SK-N-DZ (cell line): ENCODE data around the gene POLR2M.

Experiments
- DNase-seq: peaks from one replicate; pipeline ENCODE4 v3.0.0-alpha.2; 2015; ENCODE audit warnings: low spot score

Gene POLR2M

DNA sequence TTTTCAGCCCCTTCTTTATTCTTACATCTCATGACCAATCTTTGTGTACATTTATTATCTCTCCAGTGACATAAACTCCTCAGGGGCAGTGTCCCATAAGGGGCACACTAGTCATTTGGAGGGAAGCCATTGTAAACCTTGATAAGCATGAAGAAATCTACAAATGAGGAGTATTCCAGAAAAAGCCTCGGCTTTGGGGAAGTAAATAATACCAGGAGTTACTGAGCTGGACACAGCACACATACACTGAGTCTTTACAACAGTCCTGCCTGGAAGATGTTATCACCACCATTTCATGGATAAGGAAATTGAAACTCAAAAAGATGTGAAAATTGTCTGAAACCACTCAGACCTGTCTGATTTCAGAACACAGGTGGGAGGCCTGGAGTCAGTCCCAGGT, 15.4 kb upstream of the POLR2M start:
- no peak for DNase-seq

DNA sequence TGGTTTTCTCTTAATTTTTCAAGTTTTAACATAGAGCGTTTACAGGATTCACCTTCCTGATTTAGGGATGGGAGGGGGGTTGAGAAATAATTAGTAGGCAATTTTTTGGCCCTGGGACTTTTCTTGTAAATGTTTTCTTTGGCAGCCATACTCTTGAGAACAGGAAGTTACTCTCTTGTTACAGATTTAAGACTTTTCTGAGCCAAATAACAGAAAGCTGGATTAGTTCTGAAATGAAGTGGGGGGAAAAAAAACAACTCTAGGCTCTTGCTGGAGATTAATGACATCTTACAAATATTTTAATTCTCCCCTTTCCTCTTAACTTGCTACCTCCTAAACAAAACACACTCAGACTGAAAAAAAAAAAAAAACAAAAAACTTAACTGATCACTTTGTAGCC, 13.8 kb upstream of the POLR2M start:
- DNase-seq, result no peak

DNA sequence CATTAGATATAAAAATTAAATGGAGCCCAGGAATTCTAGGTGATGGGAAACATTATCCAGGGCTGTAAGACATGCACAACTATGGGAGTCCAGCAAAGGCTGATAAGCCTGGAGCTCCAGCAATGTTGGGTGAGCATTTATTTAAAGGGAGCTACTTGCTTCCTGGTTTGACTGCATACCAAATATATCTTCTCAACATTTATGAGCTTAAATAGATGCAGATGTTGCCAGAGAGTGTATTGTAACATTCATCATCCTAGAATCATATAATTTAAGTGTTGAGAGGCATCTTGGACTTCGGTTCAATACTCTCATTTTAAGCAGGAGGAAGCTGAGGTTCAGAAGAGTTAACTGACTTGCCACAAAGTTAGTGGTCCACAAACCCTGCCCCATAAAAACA, 12.2 kb upstream of the POLR2M start:
- no peak for DNase-seq

DNA sequence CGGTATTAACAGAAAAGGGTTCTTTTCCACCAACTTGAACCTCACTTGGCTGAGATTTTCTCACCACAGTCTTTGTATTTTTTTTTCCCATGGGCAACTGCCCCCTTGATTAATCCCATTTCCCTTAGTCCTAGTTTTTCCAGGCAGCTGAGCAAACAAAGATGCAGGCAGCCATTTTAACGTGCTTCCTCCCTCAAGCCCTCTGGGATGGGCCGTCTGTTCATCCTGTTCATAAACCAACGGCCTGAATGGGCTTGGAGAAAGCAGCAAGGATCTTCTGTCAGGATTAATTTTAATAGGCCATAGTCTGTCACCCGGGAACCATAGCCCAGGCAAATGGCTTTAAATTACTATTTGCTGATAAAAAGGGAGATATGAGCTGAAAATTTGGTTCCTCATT, 10.4 kb upstream of the POLR2M start:
- DNase-seq, result peak; percentile 34

DNA sequence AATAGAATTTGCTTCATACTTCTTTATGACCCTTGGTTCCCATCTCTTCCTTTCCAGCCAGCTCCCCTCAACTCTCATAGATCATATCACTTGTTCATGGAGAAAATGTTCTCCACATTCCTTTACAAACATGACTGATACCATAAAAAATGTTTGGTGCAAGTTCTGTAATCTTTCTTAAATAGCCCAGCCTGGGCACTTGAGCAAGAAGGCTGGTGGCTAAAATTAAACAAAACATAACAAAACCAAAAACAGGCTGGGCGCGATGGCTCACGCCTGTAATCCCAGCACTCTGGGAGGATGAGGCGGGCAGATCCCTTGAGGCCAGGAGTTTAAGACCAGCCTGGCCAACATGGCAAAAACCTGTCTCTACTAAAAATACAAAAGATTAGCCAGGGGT, 8.9 kb upstream of the POLR2M start:
- no peak for DNase-seq

DNA sequence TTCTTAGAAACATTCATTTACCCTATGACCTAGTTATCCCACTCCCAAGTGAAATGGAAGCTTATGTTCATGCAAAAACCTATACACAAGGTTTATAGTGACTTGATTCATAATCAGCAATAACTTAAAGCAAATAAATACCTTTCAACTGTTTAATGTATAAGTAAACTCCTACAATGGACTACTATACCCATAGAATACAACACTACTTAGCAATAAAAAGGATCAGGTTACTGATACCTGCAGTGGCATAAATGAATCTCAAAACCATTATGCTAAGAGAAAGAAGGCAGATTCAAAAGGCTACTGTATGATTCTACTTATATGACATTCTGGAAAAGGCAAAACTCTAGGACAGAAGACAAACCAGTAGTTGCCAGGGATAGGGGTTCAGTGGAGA, 8.3 kb upstream of the POLR2M start:
- DNase-seq, result no peak

DNA sequence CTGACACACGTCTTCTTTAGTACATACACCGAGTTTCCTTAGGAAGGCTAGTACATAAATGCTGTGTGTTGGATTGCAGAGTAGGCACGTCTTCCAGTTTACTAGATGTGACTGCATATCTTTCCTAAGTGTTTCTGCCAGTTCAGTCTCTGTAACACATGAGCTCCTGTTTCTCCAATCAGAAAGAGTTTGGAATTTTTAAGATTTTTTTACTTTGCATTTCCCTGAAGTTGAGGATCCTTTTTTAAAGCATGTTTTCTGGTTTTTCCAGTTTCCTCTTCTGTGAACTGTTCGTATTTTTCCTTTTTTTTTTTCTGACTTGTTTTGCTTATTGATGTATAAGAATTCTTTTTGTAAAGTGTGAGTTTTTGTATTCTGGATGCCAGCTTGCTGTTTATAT, 7.5 kb upstream of the POLR2M start:
- DNase-seq, result no peak

DNA sequence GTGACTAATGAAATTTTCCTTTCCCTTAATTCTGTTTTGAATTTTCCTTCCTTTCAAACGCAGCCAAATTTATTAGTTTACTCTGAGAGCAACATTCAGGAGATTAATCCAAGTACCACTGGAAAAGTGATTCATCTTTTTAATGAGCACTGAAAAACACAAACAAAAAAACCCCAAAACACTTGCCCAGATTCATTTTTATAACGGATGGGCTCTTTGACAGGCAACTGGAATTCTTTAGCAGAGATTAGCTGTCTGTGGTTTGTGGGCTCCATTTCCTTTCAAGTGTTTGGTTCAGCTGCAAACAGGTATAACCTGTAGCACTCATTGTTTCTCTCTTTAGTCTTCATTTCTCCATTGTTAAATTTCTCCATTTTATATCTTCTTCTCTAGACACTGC, 3.1 kb upstream of the POLR2M start:
- DNase-seq, result no peak

DNA sequence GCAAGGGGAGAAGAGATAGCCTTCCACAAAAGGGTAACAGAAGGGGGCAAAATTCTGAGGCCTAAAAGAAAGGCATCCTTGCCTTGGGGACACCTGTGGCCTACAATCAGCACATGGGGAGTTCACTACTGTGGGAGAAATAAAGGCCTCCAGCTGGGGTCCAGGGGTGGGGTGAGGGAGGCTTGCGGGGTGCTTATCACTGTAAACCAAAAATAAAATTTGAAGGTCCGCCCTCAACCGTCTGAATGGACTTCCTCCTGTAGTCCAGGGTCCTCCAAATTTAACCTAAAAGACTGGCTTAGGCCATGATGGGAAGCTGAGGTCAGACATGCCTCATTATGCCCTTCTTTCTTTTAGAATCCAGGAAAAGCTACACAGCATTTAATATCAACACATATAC, 2.1 kb upstream of the POLR2M start:
- DNase-seq, result no peak

DNA sequence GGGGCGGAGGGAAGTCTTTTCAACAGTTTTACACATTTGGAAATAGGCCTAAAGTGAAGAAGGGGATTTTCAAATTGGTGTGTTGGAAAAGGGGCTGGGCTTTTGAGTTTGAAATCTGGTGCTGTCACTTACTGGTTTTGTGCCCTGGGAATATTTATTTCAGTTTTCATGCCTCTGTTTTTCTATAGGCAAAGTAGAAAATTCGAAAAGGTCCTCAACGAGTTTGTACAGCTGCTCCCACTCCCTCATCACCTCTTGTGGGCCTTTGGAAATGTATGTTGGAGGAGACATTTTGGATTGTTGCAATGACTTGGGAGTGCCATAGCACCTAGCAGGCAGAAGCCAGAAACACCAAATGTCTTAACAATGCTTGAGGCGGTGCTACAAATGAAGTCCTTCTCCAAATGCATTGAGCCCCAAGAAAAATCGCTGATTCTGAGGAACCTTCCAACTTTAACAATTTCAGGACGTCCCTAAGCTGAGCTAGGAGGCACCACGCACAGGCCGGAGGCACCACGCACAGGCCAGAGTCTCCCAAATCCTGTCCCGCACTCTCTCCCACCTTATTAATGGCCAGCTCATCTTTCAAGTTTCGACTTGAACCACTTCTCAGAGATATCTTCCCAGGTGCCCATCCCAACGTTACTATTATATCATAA, 639 bp upstream of the POLR2M start:
- DNase-seq, result no peak

DNA sequence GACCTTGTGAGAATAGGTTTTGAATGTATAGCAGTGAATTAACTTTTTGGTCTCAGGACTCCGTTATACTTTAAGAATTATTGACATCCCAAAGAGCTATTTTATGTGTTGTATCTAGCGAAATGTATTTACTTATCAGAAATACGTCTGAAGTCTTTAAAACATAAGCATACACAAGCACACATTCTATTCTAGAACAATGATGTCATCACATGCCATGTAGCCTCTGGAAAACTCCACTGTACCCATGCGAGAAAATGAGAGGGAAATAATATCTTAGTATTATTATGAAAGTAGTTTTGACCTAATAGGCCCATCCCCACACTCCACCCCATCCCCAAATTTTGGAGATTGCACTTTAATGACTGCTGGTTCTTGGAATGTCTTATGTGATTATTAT, 1.5 kb downstream of the POLR2M start:
- DNase-seq, result no peak

DNA sequence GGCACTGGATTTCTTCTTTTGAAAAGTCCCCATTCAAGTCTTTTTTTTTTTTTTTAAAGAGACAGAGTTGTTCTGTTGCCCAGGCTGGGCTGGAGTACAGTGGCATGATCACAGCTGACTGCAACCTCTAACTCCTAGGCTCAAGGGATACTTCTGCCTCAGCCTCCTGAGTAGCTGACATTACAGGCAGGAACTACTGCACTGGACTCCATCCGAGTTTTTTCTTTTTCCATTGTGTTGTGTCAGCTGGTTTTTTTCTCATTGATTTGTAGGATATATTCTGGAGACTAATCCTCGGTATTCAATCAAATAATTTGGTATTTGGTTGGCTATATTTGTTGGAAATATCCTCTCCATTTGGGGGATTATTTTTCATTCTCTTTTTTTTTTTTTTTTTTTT, 11.8 kb downstream of the POLR2M start:
- no peak for DNase-seq

DNA sequence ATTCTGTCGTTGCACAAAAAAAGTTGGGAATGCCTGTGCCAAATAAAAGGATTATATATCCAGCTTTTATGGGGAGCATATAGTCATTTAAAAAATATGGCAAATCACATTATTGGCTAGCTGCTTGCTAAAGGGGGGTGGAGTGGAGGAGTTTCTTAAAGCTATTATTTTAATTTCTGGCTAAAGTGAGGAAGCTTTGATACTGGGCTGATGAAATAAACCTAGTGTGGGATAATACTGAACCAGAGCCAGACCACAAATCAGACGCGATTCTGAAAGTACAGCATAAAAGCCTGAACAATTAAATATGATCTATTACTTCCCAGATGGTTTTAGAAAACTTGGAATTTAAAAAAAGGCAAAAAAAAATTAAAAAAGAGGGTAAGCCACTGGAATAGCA, 14.4 kb downstream of the POLR2M start:
- DNase-seq, result no peak

DNA sequence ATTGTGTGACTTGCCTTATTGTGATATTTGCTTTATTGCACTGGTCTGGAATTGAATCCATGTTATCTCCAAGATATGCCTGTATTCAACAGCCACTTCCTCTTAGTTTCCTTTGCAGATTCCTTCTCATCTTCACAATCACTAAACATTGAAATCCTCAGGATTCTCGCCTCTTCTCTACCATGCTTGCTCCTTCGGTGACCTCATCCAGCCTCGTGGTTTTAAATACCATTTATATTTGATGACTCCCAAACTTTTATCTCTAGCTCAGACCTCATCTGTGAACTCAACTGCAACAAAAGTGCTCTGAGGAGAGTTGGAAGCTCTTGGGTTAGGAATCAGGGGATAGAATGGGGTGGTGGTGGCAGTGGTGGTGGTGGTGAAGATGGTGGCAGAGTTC, 19.9 kb downstream of the POLR2M start:
- no peak for DNase-seq

DNA sequence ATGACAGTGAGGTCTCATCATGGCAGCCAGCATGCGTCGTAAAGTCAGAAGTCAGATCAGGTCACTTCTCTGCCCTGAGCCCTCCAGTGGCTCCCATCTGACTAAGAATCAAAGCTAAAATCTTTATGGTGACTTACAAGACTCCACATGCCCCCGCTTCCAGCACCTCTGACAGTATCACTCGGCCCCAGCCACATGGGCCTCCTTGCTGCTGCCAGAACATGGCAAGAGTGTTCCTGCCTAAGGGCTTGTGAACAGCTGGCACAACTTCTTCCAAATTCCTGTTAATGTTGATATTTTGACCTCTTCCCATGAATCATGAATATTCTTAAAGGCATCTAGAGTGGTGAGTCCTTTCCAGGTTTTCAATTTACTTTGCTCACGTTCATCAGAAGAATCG, 20.5 kb downstream of the POLR2M start:
- no peak for DNase-seq

DNA sequence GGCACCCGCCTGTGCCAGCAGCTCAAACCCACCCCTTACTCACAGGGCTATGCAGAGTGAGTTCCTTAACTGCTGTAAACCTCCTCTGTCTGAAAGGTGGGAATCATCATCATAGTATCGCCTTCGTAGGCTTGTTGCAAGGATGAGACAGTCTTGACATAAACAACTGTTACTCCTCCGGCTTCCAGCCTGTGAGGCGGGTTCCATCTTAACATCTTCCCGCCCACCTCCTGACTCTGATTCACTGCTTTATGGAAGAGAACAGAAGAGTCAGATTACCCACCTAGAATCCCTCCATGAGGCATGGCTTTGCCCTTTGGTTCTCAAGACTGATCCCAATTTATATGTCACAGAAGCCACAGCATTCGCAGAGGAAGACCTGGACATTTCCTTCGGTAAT, 21.9 kb downstream of the POLR2M start:
- no peak for DNase-seq

DNA sequence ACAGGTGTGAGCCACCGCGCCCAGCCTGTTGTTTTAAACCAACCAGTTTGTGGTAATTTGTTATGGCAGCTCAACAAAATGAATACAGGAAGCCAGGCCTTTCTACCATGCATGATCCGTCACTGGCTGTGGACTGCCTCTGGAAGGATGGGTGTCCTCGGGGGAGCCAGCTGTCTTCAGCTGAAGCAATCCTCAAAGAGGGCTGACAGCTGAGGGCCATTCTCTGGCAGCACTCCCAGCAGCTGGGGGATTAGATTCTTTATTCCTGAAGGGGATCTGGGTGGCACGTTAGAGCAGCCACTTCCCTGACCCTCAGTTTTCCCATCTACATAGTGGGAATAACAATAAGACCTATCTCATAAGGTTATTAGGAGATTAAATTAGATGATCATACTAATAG, 24.4 kb downstream of the POLR2M start:
- no peak for DNase-seq

DNA sequence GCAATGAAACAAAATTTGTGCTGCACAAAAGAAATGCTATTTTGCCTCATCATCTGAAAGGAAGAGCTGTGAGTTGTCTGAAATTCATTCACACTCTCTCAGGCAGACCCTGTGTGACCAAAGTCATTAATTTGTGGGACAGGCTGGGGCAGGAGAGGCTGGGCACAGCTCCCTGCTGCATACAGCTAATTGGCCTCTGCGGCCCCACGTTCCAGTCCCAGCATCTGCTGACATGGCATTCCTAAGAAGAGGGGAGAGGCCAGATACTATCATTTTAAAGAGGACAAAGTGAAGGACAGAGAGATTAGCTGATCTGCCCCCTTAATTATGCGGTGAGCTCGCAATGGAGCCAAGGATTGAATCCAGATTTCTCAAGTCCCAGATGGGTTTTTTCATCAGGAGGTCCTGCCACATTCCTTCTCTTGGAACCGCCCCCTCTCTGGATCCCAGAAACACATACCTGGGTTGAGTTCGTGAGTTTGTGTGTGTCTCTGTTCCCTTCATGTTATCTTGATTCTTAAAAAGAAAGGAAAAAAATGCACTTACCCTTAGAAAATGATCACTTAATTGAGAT, 25.1 kb downstream of the POLR2M start:
- DNase-seq, result peak; percentile 28

DNA sequence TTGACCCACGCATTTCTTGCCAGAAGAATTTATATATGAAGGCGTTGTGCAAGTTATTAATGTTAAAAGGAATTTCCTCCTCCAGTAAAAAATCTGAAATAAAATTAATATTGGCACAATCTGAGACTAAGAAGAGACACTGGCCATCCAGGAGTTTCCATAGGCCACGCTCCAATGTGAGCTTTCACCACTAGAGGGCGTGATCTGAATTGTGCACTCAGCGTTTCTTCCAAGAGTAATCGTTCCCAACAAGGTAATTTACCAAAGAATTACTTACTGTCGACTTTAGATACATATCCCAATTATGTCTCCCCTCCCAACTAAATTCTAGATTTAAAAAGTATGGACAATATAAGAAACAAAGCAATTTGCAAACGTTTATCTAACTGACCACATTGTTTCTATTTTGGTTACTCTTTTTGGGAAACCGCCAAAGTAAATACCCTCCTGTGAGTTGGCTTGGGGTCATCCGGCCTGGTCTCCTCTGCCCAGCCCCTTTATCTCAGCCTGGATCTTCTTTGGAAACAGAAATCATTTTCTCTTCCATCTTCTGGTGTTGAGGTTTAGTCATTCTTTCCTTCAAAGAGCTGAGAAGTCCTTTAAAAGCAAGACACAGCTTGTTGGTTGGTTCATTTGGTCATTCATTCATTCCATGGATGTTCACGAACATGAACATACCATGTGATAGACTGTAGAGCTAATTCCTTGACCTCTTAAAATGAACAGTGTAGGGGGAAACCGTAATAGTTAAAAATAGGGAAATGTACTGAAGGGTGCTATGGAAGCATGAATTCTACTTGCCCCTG, 26.2 kb downstream of the POLR2M start:
- DNase-seq, result peak; percentile 42

DNA sequence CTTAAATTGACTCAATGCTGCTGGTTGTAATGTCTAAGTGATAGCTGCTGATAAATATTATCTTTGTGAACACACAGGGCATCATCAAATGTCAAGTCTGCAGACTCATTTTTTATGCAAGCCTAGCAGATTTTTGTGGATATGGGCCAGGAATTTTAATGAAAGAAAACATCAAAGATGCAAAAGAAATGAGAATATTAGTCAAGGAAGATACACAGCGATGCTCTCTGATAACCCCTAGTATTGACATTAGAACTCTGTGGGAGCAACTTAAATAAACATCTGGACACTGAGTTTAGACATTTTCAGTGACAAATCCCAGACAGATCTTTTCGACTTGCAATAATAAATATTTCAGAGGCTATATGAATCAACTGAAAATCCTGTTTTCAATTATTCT, 28.3 kb downstream of the POLR2M start:
- no peak for DNase-seq

DNA sequence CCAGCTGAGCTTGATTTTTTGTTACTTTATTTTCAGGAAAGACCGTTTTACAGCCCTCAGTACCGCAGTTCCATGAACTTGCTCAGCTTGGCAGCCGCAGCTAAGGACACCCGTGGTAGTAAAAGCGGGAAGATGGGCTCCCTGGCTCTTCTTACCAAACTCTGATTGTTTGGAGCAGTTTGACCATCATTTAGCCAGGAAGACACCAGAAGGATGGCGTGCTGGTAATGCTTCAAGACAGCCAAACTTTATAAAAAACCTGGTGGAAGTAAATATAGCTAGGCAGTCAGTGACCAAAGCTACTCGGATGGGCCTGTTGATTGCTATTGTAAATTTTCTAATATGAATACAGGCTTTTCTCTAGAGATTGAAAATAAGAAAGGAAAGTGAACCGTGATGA, 28.9 kb downstream of the POLR2M start:
- no peak for DNase-seq

DNA sequence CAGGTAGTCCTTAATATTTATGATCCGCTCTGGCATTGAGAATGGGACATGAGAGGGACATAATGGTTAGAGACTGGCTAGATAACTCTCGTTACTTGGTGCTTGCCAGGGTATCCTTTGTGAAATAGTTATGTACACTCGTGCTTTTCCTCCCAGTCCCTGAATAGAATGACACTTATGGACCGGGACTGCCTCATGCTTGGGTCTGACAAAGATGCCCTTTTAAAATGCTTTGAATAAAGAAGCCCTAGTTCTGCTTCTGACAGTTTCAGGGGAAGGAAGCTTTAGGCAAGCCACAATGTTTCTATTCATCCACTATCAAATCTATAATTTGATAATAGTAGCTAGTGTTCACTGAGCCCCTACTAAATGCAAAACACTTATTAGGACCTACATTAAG, 29.4 kb downstream of the POLR2M start:
- DNase-seq, result no peak

DNA sequence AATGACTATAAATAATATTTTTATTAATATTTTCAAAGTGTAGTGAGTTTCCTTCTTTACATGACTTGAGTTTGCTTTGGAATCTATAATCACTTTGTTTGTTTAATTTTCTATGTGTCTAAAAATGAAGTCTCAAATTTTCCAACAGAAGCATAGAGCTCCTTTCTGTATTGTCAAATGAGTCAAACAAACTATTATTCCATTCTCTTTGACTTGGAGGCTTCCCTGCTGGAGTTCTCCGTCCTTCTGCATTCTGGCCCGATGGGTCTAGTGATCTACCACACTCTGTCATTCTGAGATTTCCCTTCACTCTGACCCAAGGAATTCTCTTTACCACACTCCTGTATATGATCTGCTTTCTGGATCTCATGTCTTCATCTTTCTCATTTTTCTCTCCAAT, 30.1 kb downstream of the POLR2M start:
- no peak for DNase-seq
